ENCODE data around the gene FOXI3. TPM values are rescaled to one million over a fixed set of nuclear protein-coding genes. Genes with fewer than 3 reads are reported as not detected.

Gene FOXI3
- total RNA-seq (1 to 10 TPM in 1 of 5 donors, not detected in 4; 2.2 TPM), polyA plus RNA-seq (not detected)
- long read RNA-seq, donor 1 = 0 reads
- long read RNA-seq, donor 2 = 0 reads
- long read RNA-seq, donor 3 = 0 reads
- long read RNA-seq, donor 4 = 0 reads
- long read RNA-seq, donor 5 = 0 reads
- long read RNA-seq, donor 6 = 0 reads
- long read RNA-seq, donor 7 = 0 reads
- long read RNA-seq, donor 8 = 0 reads
- long read RNA-seq, donor 9 = 0 reads
- long read RNA-seq, donor 10 = 0 reads

DNA sequence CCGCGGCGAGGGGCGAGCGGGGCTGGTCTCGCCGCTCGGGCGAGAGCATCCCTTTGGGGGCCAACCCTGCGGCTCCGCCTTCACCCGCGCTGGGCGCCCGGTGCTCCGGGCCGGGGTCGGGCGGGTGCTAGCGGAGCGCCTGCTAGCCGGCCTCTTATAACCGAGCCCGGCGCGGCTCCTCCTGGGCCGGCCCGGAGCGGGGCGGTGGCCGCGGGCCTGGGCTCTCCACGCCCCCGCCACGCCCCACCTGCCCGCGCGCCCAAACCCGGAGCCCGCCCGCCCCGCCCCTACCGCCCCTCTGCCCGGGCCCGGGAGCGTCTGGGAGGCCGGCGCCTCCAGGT lies at the start of gene FOXI3:
Gene FOXI3 (minus strand): TSS at position 129 of the 341 bp plus-strand sequence. CDS start 158 bp downstream, outside the sequence.
- peak in 1 of 2 donors; percentile 28 for DNase-seq
- Histone ChIP-seq H3K36me3 (no peaks in the 10 kb centered on the region), H3K27me3 (peaks cover 8 to 97% (median 68%) of the 10 kb centered on the region in 3 donors), H3K9me3 (peaks cover 0 to 4% (median 0%) of the 10 kb centered on the region in 4 donors), H3K4me3 (peak within 1 kb of the TSS; percentile 39 to 54 (median 43)), H3K27ac (no peak within 1 kb of the TSS), H3K4me1 (peaks cover 4 to 19% (median 13%) of the 10 kb centered on the region in 4 donors)
- 0 to 2% (median 1%) methylated on average over 15 to 48 of the region's 48 CpGs for WGBS, 5 donors
- TF ChIP-seq POLR2A (IDR thresholded peaks at IDR 0.05) (no peak), EP300 (IDR thresholded peaks at IDR 0.05) (no peak), POLR2AphosphoS5 (IDR thresholded peaks at IDR 0.05) (no peak)
- TF ChIP-seq, protein P1, sequence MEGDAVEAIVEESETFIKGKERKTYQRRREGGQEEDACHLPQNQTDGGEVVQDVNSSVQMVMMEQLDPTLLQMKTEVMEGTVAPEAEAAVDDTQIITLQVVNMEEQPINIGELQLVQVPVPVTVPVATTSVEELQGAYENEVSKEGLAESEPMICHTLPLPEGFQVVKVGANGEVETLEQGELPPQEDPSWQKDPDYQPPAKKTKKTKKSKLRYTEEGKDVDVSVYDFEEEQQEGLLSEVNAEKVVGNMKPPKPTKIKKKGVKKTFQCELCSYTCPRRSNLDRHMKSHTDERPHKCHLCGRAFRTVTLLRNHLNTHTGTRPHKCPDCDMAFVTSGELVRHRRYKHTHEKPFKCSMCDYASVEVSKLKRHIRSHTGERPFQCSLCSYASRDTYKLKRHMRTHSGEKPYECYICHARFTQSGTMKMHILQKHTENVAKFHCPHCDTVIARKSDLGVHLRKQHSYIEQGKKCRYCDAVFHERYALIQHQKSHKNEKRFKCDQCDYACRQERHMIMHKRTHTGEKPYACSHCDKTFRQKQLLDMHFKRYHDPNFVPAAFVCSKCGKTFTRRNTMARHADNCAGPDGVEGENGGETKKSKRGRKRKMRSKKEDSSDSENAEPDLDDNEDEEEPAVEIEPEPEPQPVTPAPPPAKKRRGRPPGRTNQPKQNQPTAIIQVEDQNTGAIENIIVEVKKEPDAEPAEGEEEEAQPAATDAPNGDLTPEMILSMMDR (IDR thresholded peaks at IDR 0.05) = no peak
- intact Hi-C loops (cut with DNase I; ENCODE audit: low total_unique reads) = no loop called here

DNA sequence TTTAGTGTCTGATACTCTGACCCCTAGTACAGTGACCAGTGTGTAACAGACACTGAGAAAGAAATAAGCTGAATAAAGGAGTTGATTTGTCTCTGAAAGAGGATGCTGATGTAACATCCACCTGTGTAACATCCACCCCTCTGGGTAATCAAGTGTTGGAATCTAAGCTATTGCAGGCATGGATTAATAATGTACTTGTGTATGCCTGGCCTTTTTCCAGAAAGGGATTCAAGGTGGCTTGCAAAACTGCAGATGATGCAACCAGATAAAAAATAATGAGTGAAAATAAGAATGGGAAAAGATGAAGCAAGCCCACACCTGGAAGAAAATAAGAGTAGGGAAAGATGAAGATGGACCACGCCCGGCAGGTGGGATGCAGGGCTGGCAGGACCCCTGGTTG lies 48.2 kb upstream of the FOXI3 start:
- DNase-seq = no peak
- Histone ChIP-seq H3K27me3 (no peaks in the 10 kb centered on the region), H3K36me3 (no peaks in the 10 kb centered on the region), H3K4me1 (no peaks in the 10 kb centered on the region), H3K4me3 (no peak overlapping the region), H3K27ac (no peak overlapping the region), H3K9me3 (peaks cover 0 to 6% (median 5%) of the 10 kb centered on the region in 4 donors)
- intact Hi-C loops (cut with DNase I; ENCODE audit: low total_unique reads) = no loop called here
- TF ChIP-seq POLR2A (IDR thresholded peaks at IDR 0.05) = no peak
- no peak for TF ChIP-seq EP300 (IDR thresholded peaks at IDR 0.05)
- TF ChIP-seq, protein P1 (IDR thresholded peaks at IDR 0.05) = no peak
- TF ChIP-seq POLR2AphosphoS5 (IDR thresholded peaks at IDR 0.05) = no peak
- WGBS, 5 donors = 82 to 92% (median 91%) methylated on average over 2 of the region's 2 CpGs

DNA sequence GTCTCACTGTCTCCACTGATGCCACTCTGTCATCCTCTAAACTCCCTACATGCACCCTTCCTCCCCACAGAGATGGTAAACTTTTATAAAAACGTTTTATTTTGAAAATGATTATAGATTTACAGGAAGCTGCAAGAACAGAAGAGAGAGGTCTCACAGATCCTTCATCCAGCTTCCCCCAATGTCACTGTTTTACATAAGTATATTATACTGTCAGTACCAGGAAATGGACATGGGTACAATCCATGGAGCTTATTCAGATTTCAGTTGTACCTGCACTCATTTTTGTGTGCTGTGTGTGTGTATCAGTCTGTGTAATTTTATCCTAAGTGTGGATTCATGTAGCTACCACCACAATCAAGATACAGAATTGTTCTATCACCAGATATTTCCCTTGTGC lies 46.7 kb upstream of the FOXI3 start:
- intact Hi-C loops (cut with DNase I; ENCODE audit: low total_unique reads) = no loop called here
- Histone ChIP-seq H3K4me1 (no peaks in the 10 kb centered on the region), H3K4me3 (no peak overlapping the region), H3K27ac (no peak overlapping the region), H3K9me3 (peaks cover 0 to 6% (median 5%) of the 10 kb centered on the region in 4 donors), H3K36me3 (no peaks in the 10 kb centered on the region), H3K27me3 (no peaks in the 10 kb centered on the region)
- DNase-seq = no peak
- TF ChIP-seq POLR2A (IDR thresholded peaks at IDR 0.05) (no peak), POLR2AphosphoS5 (IDR thresholded peaks at IDR 0.05) (no peak), EP300 (IDR thresholded peaks at IDR 0.05) (no peak)
- TF ChIP-seq, protein P1 (IDR thresholded peaks at IDR 0.05) = no peak
- 13 to 37% (median 26%) methylated on average over 1 of the region's 1 CpG for WGBS, 5 donors

DNA sequence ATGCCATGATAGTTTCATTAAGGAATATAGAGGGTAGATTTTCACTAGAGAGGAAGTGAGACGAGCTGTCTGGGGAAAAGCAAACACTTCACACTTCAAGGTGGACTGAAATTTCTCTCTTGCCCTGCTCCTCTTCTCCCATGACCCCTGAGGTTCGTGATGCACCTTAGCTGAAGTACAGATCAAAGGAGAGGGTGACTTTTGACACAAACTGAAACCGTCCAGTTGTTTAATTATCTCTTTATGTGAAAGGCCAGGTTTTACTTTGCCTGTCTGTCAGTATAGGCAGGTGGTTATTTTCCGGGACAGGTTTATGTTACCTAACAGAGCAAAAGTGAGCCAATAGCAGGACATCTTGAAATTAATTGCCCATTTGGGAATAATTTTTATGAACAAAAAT lies 41.0 kb upstream of the FOXI3 start:
- no peak overlapping the region for H3K4me3 ChIP-seq
- H3K9me3 ChIP-seq = no peaks in the 10 kb centered on the region
- 22 to 41% (median 36%) methylated on average over 4 of the region's 4 CpGs for WGBS, 5 donors
- intact Hi-C loops (cut with DNase I; ENCODE audit: low total_unique reads) = no loop called here
- no peak overlapping the region for H3K27ac ChIP-seq
- H3K27me3 ChIP-seq = no peaks in the 10 kb centered on the region
- DNase-seq = no peak
- TF ChIP-seq POLR2A (IDR thresholded peaks at IDR 0.05) = no peak
- TF ChIP-seq EP300 (IDR thresholded peaks at IDR 0.05) = no peak
- TF ChIP-seq, protein P1 (IDR thresholded peaks at IDR 0.05) = no peak
- TF ChIP-seq POLR2AphosphoS5 (IDR thresholded peaks at IDR 0.05) = no peak
- H3K4me1 ChIP-seq = no peaks in the 10 kb centered on the region
- H3K36me3 ChIP-seq = no peaks in the 10 kb centered on the region

Data from stomach (tissue), 19 donors.